Liver (tissue), 9 donors: Measurements from ENCODE around the gene ZNF423. TPM values are rescaled to one million over a fixed set of nuclear protein-coding genes. Genes with fewer than 3 reads are reported as not detected.

Source experiments
- DNase-seq: peaks from one replicate; pipeline ENCODE4 v3.0.0-alpha.2; 2017; ENCODE audit warnings: low spot score
- H3K27ac ChIP-seq, 2 donors: one replicate each; pipeline ENCODE4 v1.7.0; 2013; ENCODE audit warnings: inconsistent platforms in 2 of 2, low read length in 2 of 2, control low read depth in 1 of 2, low read depth in 1 of 2, mild to moderate bottlenecking in 1 of 2
- H3K27me3 ChIP-seq, 4 donors: one replicate each; pipeline versions ENCODE4 v1.6.1 to v1.7.0; 2013; ENCODE audit warnings: low read length in 3 of 4, inconsistent platforms in 1 of 4, mild to moderate bottlenecking in 1 of 4, moderate library complexity in 1 of 4; ENCODE audit not compliant: control insufficient read depth in 4 of 4, insufficient read depth in 4 of 4
- H3K36me3 ChIP-seq, 4 donors: one replicate each; pipeline versions ENCODE4 v1.6.1 to v1.7.0; 2013; ENCODE audit warnings: low read length in 3 of 4, mild to moderate bottlenecking in 3 of 4, low read depth in 1 of 4, moderate library complexity in 1 of 4; ENCODE audit not compliant: control insufficient read depth in 4 of 4, insufficient read depth in 3 of 4
- H3K4me1 ChIP-seq, 4 donors: one replicate each; pipeline versions ENCODE4 v1.6.1 to v1.7.0; 2013; ENCODE audit warnings: low read length in 3 of 4, mild to moderate bottlenecking in 3 of 4, moderate library complexity in 1 of 4; ENCODE audit not compliant: control insufficient read depth in 4 of 4, insufficient read depth in 4 of 4
- H3K4me3 ChIP-seq, 3 donors: one replicate each; pipeline versions ENCODE4 v1.6.1 to v1.7.0; 2013; ENCODE audit warnings: low read length in 3 of 3, control low read depth in 1 of 3, low read depth in 1 of 3, mild to moderate bottlenecking in 1 of 3
- H3K9ac ChIP-seq, 2 donors: one replicate each; pipeline ENCODE4 v1.7.0; 2013; ENCODE audit warnings: low read length in 2 of 2, mild to moderate bottlenecking in 2 of 2, moderate library complexity in 2 of 2, control low read depth in 1 of 2, low read depth in 1 of 2
- H3K9me3 ChIP-seq, 4 donors: one replicate each; pipeline versions ENCODE4 v1.6.1 to v1.7.0; 2013; ENCODE audit warnings: low read length in 3 of 4; ENCODE audit not compliant: control insufficient read depth in 4 of 4
- ATF3 ChIP-seq: IDR thresholded peaks from 2 replicates; pipeline ENCODE4 v1.6.1; 2016; ENCODE audit warnings: antibody characterized with exemption
- CTCF ChIP-seq: fragments of 150-350 bp; IDR thresholded peaks from 2 replicates; pipeline ENCODE4 v1.5.1; 2017; ENCODE audit warnings: improper control_type of control experiment, low read depth, low read length; ENCODE audit not compliant: missing input control
- EGR1 ChIP-seq, 2 donors: IDR thresholded peaks; 2 replicates each; pipeline ENCODE4 v1.6.1; 2016 to 2018; ENCODE audit warnings: antibody characterized with exemption in 2 of 2, low read depth in 2 of 2
- FOXA1 ChIP-seq: IDR thresholded peaks from 2 replicates; pipeline ENCODE4 v1.6.1; 2016; ENCODE audit warnings: antibody characterized with exemption
- FOXA2 ChIP-seq: IDR thresholded peaks from 2 replicates; pipeline ENCODE4 v1.6.1; 2016; ENCODE audit warnings: antibody characterized with exemption
- GABPA ChIP-seq, 2 donors: IDR thresholded peaks in 1 of 2; conservative IDR thresholded peaks in 1 of 2; 2 replicates each; pipeline ENCODE4 v1.6.1; 2016; ENCODE audit warnings: antibody characterized with exemption in 2 of 2, mild to moderate bottlenecking in 1 of 2, moderate library complexity in 1 of 2
- HNF4A ChIP-seq, 2 donors: conservative IDR thresholded peaks; 2 replicates each; pipeline ENCODE4 v1.6.1; 2016; ENCODE audit warnings: antibody characterized with exemption in 2 of 2, mild to moderate bottlenecking in 2 of 2
- HNF4G ChIP-seq: IDR thresholded peaks from 2 replicates; pipeline ENCODE4 v1.6.1; 2016; ENCODE audit warnings: antibody characterized with exemption
- JUND ChIP-seq, 2 donors: IDR thresholded peaks; 2 replicates each; pipeline ENCODE4 v1.6.1; 2016; ENCODE audit warnings: antibody characterized with exemption in 2 of 2
- MAX ChIP-seq: IDR thresholded peaks from 2 replicates; pipeline ENCODE4 v1.6.1; 2016; ENCODE audit warnings: antibody characterized with exemption
- NR2F2 ChIP-seq: IDR thresholded peaks from 2 replicates; pipeline ENCODE4 v1.6.1; 2016; ENCODE audit warnings: antibody characterized with exemption
- RAD21 ChIP-seq, 2 donors: IDR thresholded peaks; 2 replicates each; pipeline ENCODE4 v1.6.1; 2016; ENCODE audit warnings: antibody characterized with exemption in 2 of 2, mild to moderate bottlenecking in 2 of 2
- REST ChIP-seq: IDR thresholded peaks from 2 replicates; pipeline ENCODE4 v1.6.1; 2016; ENCODE audit warnings: antibody characterized with exemption, mild to moderate bottlenecking
- RXRA ChIP-seq, 2 donors: IDR thresholded peaks; 2 replicates each; pipeline ENCODE4 v1.6.1; 2017 to 2018; ENCODE audit warnings: antibody characterized with exemption in 2 of 2, mild to moderate bottlenecking in 1 of 2
- SP1 ChIP-seq: IDR thresholded peaks from 2 replicates; pipeline ENCODE4 v1.6.1; 2018; ENCODE audit warnings: antibody characterized with exemption, mild to moderate bottlenecking
- TAF1 ChIP-seq: conservative IDR thresholded peaks from 2 replicates; pipeline ENCODE4 v1.6.1; 2016; ENCODE audit warnings: antibody characterized with exemption, mild to moderate bottlenecking
- YY1 ChIP-seq: IDR thresholded peaks from 2 replicates; pipeline ENCODE4 v1.6.1; 2016; ENCODE audit warnings: antibody characterized with exemption, mild to moderate bottlenecking
- ZBTB33 ChIP-seq: IDR thresholded peaks from 2 replicates; pipeline ENCODE4 v1.6.1; 2016; ENCODE audit warnings: antibody characterized with exemption
- WGBS: extraction: QIAGEN DNeasy Blood & Tissue Kit; methylation state at CpG from one replicate; pipeline ENCODE4 v1.1.7; 2013; 5-methylcytosine and 5-hydroxymethylcytosine counted together
- polyA plus RNA-seq, 2 donors: library from polyadenylated mRNA; stranded (reverse) in 1 of 2; unstranded in 1 of 2; fragments of 200-250 nt in 1 of 2; fragments of >200 nt in 1 of 2; fragmentation: Nextera tagmentation in 1 of 2; extraction: Ambion mirVana in 1 of 2; gene quantifications; one replicate each; pipeline versions ENCODE4 v1.2.1 to v1.2.3, GENCODE V29; 2013 to 2015
- total RNA-seq, 2 donors: library from RNA; depleted of rRNA; stranded (reverse); fragments of >200 nt; gene quantifications; one replicate each; pipeline ENCODE4 v1.2.3, GENCODE V29; 2014
- donor health status: healthy.
- donor health status: healthy.
- donor health status: healthy.
- donor health status: healthy.
- donor health status: healthy.

Gene ZNF423
- total and polyA plus RNA-seq, 4 donors, result 0.24 to 1.6 (median 0.39) TPM

- Histone ChIP-seq H3K9me3 (no peaks in the 10 kb centered on the region), H3K27me3 (no peaks in the 10 kb centered on the region), H3K4me1 (peaks cover 7 to 21% (median 12%) of the 10 kb centered on the region in 4 donors), H3K4me3 (no peak overlapping the region), H3K36me3 (no peaks in the 10 kb centered on the region), H3K27ac (no peak overlapping the region), H3K9ac (no peak overlapping the region)
- WGBS, result 86% methylated on average over 4 of the region's 4 CpGs
- no peak for DNase-seq
- TF ChIP-seq FOXA2, result no peak
- no peak for TF ChIP-seq JUND (IDR thresholded peaks at IDR 0.05)
- TF ChIP-seq CTCF, result no peak
- TF ChIP-seq REST, result no peak
- TF ChIP-seq FOXA1, result no peak
- TF ChIP-seq RAD21 (IDR thresholded peaks at IDR 0.05), result no peak
- TF ChIP-seq MAX, result no peak
- TF ChIP-seq YY1, result no peak
- TF ChIP-seq GABPA (IDR thresholded peaks at IDR 0.05 in 1 of 2, conservative IDR thresholded peaks at IDR 0.05 in 1 of 2), result no peak
- no peak for TF ChIP-seq HNF4G
- no peak for TF ChIP-seq SP1
- TF ChIP-seq RXRA (IDR thresholded peaks at IDR 0.05), result no peak
- TF ChIP-seq ATF3, result no peak
- no peak for TF ChIP-seq TAF1
- no peak for TF ChIP-seq ZBTB33
- TF ChIP-seq NR2F2, result no peak
- TF ChIP-seq HNF4A (conservative IDR thresholded peaks at IDR 0.05), result no peak
- TF ChIP-seq EGR1 (IDR thresholded peaks at IDR 0.05; ENCODE audit: low read depth in 2 of 2), result no peak
Observed at GRCh38 chr16:49487746-49488145, 368.2 kb downstream of the ZNF423 start.
